SIG-M5 treated with dmso at 0.1 percent for 504 hours (cell line): Measurements from ENCODE around the gene APBA3.

Experiments
- DNase-seq: peaks from one replicate; lab custom pipeline; 2025; ENCODE audit not compliant: unreplicated experiment; lab: John Stamatoyannopoulos, UW

Gene APBA3

DNA sequence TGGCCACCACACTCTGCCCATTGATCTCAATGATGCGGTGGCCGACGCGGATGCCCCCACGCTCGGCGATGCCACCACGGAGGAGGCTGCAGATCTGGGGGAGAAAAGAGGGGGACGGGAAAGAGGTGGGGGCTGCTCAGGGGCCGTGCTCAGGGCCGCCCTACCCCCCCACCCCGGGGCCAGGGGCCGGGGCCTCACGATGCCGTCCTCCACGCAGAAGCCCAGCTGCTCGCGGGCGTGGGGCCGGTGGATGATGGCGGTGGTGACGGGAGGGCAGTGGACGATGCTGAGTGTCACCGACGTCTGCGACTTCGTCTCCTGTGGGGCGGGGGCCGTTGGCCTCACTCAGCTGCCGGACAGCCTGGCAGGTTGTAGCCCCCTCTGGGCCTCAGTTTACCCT is 10.3 kb downstream of the APBA3 start:
- DNase-seq, result no peak

DNA sequence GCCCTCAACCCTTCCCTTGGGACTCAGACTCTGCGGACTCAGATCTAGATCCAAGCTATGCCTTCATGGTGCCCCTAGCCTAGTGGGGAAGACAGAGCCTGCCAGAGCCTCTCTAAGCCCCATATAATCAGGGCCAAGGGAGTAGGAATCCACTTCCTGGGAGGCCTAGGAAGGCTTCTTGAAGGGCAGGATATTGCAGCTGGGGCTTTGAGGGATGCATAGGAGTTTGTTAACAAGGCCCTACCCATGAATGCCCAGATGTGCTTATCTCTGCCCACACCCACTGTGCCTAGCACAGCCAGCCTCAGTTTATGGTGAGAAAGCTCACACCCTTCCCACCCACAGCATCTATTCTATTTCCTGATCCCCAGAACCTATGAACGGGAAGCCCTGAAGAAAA is 11.3 kb downstream of the APBA3 start:
- DNase-seq, result no peak

DNA sequence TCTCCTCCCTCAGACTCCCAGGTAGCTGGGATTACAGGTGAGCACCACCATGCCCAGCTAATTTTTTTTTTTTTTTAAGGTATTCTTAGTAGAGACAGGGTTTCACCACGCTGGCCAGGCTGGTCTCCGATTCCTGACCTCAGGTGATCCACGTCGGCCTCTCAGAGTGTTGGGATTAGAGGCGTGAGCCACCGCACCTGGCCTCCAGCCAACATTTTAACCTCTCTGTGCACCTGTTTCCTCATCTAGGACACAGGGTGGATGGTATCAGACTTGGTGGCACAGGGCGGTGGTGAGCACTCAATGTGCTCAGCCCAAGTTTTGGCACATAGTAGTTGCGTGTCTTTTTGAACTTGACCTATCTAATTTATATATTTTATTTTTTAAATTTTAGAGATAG is 12.5 kb downstream of the APBA3 start:
- no peak for DNase-seq

DNA sequence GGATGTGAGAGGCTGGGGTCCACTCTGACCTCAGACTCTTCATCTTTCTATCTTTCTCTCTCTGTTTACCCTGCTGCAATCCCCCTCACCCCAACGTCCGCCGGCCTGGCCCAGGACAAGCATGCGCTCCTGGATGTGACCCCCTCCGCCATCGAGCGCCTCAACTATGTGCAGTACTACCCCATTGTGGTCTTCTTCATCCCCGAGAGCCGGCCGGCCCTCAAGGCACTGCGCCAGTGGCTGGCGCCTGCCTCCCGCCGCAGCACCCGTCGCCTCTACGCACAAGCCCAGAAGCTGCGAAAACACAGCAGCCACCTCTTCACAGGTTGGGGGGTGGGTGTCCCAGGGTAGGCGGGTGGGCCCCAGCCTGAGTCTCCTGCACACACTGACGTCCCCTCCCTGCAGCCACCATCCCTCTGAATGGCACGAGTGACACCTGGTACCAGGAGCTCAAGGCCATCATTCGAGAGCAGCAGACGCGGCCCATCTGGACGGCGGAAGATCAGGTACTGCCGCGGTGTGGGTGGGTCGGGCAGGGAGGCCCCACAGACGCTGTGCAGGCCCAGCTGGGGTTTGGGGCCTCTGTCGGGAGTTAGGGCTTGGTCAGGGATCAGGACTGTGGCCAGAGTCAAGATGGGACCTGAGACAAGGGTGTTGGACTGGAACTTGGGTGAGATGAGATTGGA is 15.0 kb downstream of the APBA3 start:
- DNase-seq, result no peak

DNA sequence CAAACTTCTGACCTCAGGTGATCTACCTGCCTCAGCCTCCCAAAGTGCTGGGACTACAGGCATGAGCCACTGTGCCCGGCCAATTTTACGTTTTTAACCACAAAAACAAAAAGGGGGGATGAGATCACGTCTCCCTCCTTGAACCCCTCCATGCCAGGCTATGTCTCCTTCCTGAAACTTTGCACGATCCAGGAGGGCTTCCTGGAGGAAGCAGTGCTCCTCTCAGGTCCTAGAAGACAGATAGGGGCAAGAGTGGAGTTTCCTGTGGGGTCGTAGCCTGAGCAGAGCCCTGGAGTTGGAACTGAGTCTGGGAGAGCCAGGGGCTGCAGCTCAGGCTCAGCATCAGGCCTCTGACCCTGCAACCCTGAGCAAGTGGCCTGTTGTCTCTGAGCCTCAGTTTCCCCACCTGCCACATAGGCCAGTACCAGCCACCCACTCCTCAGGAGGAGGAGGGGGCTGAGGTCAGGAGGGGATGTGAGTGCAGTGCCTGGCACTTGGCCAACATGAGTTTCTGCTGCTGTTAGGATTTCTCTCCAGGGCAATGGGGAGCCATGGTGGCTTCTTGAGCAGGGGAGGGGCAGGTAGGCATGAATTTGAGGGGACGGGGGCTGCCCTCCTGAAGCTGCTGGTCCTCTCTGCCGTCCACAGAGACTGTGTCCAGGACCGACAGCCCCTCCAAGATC is 16.0 kb downstream of the APBA3 start:
- no peak for DNase-seq

DNA sequence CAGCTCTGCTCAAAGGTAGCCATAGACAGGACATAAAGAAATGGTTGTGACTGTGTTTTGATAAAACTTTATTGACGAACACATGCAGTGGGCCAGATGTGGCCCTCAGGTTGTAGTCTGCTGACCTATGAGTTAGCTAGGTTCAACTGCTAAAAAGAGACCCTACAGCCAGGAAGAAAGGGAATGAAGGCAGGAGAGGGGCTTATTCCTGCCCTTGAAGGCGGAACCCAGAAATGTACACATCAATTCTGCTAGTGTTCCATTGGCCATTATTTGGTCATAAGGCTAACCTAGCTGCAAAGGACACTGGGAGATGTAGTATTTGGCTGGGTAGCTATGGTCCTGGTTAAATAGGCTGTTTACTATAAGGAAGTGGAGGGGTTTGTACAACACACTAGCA is 18.0 kb downstream of the APBA3 start:
- DNase-seq, result peak; percentile 54

DNA sequence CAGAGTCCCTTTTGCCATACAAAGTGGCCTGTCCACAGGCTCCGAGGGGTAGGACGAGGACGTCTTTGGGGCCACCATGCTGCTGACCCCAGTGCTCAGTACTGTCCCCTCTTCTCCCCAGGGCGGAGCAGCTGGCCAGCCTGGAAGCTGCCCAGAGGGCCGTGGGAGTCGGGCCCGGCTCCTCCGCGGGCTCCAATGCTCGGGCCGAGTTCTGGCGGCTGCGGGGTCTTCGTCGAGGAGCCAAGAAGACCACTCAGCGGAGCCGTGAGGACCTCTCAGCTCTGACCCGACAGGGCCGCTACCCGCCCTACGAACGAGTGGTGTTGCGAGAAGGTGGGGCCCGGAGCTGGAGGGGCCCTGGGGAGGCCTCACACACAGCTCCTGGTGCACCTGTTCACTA is 21.1 kb downstream of the APBA3 start:
- no peak for DNase-seq

DNA sequence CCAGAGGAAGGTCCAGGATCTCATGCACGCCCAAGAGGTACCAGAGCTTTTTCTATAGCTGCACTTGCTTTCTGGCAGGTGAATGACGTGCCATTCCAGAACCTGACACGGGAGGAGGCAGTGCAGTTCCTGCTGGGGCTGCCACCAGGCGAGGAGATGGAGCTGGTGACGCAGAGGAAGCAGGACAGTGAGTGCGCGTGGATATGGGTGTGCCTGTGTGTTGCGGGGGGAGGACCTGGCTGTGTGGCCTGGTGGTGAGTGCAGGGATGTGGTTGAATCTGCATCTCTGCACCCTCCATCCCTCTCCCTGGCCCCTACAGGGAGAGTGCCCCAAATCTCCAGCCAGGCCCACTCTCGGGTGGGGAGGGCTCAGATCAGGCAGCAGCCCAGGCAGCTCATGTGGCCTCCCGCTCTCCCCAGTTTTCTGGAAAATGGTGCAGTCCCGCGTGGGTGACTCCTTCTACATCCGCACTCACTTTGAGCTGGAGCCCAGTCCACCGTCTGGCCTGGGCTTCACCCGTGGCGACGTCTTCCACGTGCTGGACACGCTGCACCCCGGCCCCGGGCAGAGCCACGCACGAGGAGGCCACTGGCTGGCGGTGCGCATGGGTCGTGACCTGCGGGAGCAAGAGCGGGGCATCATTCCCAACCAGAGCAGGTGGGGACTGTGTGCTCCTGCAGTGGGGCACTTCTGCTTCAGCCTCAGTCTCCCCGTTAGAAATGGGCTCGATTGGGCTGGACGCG is 22.8 kb downstream of the APBA3 start:
- DNase-seq, result no peak

DNA sequence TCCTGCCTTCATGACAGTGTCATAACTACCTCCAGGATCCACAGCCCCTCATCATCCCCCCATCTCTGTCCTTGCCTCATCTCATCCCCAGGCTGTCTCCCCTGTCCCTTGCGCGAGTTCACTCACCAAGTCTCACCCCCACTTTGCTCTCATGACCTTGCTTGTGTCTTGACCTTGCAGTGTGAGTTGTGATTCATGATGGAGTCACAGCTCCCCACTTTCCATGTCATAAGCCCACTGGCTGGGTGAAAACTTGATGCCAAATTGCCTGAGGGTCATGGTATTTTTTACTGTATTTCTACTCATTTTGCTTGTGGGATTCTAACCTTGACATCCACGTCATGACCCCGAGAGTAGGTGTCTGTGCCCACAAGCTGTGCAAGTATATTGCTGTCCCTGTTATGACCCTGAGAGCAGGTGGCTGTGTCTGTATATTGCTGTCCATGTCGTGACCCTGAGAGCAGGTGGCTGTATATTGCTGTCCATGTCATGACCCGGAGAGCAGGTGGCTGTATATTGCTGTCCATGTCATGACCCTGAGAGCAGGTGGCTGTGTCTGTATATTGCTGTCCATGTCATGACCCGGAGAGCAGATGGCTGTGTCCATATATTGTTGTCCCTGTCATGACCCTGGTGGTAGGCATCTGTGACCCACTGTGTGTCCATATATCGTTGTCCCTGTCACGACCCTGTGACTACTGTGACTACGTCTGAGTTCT is 23.8 kb downstream of the APBA3 start:
- no peak for DNase-seq

DNA sequence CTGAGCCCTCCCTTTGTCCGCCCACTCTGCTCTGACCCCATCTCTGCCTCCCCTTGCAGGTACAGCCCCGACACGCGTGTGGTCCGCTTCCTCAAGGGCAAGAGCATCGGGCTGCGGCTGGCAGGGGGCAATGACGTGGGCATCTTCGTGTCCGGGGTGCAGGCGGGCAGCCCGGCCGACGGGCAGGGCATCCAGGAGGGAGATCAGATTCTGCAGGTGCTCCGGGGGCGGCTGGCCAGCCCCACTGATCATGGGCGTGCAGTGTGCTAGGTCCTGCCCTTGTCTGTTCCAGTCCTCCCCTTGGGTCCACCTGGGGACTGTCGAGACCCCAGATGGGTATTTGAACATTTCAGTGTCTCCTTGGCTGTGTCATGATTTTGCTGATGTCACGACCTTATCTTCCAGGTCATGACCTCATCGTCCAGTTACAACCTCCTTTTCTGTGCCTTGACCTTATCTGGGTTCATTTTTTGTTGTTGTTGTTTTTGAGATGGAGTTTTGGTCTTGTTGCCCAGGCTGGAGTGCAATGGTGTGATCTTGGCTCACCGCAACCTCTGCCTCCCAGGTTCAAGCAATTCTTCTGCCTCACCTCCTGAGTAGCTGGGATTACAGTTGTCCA is 25.3 kb downstream of the APBA3 start:
- no peak for DNase-seq

DNA sequence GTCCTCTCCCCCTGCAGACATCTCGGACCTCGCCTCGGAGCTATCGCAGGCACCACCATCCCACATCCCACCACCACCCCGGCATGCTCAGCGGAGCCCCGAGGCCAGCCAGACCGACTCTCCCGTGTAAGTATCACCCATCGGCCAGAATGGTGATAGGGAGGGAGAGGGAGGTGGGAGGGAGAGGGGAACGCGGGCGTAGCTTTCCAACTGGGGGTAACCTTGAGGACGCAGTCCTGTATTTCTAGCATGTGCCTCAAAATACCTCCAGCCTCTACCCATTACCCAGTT is 27.2 kb downstream of the APBA3 start:
- DNase-seq, result no peak

DNA sequence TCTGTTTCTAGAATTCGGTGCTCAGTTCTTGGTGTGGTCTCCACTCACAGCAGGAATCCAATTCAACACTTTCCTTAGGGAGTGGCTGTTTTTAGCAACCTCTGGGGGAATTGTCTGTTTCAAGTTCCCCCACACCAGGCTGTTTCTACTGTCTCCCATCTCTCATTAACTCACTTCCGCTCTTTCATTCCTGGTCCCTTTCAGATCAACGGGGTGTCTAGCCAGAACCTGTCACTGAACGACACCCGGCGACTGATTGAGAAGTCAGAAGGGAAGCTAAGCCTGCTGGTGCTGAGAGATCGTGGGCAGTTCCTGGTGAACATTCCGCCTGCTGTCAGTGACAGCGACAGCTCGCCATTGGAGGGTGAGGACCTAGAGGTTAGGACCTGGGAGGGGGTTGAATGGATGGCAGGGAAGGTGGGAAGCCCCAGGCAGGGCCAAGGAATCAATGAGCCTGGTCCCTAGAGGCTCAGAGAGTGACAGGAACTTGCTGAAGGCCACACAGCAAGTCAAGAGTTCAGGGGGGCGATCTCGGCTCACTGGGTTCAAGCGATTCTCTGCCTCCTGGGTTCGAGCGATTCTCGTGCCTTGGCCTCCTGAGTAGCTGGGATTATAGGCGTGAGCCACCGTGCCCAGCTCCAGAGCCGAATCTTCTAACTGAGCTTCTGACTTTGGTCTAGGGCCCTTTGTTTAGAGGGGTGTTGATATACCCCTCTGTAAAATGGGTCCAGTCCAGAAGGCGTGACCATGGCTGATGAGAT is 27.8 kb downstream of the APBA3 start:
- DNase-seq, result no peak

DNA sequence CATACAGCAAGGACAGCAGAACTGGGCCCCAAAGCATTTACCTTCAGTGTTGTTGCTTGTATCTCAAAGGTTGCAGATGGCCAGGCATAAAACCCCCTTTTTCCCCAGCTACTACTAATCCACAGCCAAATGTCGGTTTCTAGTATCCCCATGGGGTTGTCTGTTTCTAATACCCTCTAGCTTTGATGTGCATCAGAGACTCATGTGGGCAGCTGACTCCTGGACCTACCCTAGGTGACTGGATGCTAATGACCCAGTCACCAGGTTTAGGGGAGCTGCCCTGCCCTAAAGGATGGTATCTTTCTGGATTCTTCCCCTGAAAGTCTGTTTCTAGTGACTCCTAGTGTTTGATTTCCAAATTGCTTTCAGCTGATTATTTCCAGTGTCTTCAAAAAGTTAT is 29.4 kb downstream of the APBA3 start:
- DNase-seq, result no peak

DNA sequence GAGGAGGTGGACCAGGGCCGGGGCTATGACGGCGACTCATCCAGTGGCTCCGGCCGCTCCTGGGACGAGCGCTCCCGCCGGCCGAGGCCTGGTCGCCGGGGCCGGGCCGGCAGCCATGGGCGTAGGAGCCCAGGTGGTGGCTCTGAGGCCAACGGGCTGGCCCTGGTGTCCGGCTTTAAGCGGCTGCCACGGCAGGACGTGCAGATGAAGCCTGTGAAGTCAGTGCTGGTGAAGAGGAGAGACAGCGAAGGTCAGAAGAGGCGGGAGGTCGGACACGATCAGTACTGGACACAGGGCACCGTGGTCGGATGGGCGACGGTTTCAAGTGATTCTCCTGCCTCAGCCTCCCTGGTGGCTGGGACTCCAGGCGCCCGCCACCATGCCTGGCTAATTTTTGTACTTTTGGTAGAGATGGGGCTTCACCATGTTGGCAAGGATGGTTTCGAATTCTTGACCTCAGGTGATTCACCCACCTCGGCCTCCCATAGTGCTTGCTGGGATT is 31.0 kb downstream of the APBA3 start:
- DNase-seq, result no peak

DNA sequence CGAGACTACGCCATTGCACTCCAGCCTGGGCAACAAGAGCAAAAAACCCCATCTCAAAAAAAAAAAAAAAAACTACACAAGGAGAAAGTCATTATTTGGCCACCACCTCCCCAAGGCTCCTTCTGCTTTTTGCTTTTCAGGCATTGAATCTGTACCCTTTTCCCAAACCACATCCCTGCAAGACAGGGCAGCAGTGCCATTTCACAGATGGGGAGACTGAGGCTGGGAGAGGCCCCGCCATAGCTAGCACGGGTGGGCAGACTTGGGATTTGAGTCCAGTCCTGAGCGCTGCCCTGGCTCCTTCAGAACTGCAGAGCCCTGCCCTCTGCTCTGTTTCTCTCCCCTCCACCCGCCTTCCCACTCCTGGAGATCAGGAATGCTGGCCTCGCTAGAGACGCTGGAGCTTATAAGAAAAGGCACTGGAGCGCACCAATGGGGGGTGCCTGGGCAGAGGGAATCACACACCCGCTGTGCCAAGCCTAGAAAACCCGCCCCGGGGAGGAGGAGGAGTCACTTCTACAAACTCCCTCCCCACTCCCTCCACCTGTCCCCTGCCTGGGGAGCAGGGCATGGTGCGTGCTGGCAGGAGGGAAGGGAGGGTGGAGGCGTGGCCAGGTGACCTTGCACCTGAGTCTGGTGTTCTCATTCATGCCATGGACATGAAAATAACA is 35.7 kb downstream of the APBA3 start:
- DNase-seq, result no peak

DNA sequence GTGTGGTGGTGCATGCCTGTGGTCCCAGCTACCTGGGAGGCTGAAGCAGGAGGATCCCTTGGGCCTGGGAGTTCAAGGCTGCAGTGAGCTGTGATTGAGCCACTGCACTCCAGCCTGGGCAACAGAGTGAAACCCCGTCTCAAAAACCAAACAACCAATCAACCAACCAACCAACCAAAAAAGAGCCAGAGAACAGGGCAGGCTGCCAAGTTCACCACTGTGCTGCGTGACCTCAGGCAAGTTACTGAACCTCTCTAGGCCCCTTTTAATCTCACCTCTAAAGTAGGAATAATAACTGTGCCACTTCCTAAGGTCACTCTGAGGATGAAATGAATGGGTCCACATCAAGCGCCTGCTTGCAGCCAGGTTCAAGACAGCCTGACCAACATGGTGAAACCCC is 36.4 kb downstream of the APBA3 start:
- no peak for DNase-seq

DNA sequence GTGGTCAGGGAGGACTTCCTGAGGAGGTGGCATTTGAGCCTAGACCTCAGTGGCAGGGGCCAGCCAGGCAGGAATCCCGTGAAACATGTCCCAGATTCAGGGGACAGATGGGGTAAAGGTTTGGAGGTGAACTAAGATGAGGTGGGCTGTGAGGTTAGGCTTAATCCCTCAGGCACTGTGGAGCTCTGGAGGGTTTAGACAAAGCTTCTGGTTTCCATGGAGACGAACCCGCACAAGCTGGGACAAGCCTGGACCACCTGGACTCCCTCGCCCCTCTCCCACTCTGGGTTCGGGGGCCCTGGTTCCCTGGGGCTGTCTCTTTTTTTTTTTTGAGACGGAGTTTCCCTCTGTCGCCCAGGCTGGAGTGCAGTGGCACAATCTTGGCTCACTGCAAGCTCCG is 37.6 kb downstream of the APBA3 start:
- no peak for DNase-seq

DNA sequence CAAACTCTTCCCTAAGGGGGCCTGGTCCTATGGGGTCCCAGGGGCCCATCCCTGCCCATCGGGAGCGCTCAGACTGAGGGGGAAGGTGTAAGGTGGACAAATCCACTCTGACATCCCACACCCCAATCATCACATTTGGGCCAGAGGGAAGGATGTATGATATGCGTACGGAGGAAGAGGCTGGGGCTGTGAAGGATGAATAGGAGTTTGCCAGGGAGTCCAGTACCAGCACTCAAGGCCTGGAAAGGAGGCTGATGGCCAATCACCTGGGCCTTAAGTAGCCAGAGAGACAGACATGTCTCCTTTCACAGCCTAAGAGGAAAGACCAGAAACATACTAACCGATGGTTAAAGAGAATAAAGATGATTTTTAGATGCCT is 38.4 kb downstream of the APBA3 start:
- no peak for DNase-seq

DNA sequence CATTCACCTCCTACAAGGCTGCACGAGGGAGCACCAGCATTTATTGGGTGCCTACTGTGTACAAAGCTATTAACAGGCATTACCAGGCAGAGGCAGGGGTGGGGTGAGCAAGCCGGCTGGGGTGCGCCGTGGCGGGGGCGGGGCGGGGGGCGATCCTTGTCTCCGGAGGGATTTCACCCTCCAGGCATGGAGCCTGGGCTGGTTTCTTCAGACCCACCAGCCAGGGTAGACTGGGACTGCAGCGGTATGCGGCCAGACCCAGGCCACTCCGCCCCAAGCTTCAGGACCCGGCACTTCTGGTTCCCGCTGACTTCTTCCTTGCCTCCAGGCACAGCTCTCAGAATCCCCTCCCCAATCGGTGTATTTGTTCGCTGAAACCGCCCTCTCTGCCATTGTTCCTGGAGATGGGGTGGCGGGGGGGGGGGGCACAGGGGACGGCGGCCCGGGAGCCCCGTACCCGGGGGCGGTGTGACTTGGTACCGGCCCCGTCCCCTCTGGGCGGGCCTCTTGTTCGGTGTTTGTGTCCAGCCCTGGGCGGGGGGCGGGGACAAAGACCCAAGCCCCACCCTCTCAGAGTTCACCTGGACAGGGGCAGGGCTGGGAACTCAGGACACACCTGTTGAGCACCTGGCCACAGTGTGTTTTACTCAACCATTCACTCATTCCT is 38.9 kb downstream of the APBA3 start:
- no peak for DNase-seq
